CD4-positive, alpha-beta T cell treated with Interleukin-4 for 4 hours (primary cell): ENCODE measurements around the gene RPS6KB2.
A peak's percentile ranks its signal among the peaks of the same experiment; 100 is the strongest.
"Not testable (repeated sequence)": the region's sequence is repeated elsewhere in the genome, so short reads cannot be mapped to it uniquely, and the experiment has no call there.

Source experiments
- DNase-seq: peaks from one replicate; pipeline ENCODE4 v3.0.0-alpha.2; 2020

RPS6KB2 gene

DNA sequence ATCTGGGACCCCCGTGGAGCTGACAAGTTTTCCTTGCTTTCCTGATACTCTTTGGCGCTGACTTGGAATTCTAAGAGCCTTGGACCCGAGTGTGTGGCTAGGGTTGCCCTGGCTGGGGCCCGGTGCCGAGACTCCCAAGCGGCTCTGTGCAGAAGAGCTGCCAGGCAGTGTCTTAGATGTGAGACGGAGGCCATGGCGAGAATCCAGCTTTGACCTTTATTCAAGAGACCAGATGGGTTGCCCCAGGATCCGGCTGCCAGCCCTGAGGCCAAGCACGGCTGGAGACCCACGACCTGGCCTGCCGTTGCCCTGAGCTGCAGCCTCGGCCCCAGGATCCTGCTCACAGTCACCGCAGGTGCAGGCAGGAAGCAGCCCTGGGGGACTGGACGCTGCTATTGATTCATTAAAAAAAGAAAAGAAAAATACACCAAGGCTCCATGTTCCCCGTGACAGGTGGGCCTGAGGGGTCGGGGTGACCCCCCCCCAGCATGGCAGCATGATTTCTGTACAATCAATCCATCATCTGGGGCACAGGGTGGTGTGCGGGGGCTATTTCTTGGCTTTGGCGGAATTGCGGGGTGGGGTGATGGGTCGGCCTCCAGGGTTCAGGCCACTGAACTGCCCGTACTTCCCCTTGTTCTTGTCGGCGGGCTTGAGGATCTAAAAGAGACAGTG, 30.2 kb upstream of the RPS6KB2 start:
- DNase-seq = no peak

DNA sequence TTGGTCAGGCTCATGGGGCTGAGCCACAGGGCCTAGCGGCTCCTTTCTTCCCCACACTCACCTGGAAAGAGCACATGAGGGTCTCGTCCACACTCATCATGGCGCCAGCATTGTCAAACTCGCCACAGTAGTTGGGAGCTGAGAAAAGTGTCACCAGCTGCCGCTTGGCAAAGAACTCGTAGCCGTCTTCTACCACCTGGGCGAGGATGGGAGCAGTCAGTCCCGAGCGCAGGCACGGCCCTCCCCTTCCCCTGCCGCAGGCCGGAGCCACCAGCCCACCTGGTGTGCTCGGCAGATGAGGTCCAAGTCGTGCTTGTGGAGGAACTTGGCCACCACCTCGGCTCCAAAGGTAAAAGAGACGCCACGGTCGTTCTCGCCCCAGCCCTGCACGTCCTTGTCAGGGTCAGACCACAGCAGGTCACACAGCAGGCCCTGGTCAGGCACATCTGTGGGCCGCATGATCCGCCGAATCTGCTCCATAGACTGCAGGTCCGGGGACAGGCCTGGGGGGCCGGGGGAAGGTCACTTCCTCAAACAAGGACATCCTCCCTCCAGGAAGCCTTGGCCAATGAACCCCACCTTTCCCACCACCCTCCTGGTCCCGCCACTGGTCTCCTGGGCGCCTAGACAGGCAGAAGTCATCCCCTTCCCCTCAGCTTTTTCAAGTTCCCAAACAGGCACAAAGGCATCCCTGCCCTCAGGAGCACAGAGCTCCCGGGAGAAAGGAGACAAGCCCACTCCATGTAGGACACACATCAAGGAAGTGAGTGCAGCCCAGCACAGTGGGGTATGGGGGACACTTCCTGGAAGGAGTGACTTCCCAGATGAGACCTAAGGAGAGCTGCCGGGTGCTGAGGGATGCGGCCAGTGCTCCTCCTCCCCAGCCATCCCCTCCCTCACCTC, 29.4 kb upstream of the RPS6KB2 start:
- no peak for DNase-seq

DNA sequence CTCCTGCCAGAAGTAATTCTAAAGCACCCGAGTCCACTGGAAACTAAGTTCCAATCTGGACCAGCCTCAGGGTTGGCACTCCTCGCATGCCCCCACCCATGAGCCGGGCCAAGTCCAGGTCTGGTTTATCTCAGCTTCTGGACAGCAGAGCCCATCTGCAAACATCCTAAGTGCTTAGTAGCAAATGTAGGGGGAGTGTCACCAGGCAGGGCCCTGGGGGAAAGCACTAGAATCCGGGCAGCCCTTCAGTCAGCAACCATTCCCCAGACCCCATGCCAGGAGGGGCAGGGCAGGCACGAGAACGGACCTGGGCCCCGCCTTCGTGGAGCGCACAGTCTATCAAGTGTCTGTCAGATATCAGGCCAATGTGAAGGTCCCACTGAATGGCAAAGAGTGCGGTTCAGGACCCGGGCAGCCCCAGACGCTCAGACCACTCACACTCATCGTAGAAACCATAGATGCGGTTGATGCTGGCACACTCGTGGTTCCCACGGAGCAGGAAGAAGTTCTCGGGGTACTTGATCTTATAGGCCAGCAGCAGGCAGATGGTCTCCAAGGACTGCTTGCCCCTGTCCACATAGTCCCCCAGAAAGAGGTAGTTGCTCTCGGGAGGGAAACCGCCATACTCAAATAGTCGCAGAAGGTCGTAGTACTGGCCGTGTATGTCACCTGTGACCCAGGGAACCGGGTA, 27.9 kb upstream of the RPS6KB2 start:
- DNase-seq = no peak

DNA sequence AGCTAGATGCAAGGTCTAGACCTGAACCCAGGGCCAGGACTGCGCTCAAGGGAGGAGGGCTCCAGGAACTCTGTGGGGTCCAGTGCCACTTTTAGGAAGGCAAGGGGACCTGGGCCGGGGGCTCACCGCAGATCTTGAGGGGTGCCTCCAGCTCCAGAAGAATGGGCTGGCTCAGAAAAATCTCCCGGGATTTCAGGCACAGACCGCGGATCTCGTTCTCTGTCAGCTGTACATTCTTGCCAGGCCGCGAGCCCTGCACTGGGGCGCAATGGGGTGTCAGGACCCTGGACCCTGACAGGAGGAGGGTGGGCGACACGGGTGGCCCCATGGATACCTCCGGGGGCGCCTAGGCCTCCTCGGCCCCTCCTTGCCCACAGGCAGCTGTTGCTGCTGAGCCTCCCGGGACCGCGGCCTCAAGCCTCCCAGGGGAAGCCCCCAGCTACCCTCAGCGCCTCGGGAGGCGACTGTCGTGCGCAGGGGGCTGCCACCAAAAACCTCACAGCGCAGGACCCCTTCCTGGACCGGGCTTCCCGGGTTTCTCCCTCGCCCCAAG, 27.3 kb upstream of the RPS6KB2 start:
- DNase-seq = no peak

DNA sequence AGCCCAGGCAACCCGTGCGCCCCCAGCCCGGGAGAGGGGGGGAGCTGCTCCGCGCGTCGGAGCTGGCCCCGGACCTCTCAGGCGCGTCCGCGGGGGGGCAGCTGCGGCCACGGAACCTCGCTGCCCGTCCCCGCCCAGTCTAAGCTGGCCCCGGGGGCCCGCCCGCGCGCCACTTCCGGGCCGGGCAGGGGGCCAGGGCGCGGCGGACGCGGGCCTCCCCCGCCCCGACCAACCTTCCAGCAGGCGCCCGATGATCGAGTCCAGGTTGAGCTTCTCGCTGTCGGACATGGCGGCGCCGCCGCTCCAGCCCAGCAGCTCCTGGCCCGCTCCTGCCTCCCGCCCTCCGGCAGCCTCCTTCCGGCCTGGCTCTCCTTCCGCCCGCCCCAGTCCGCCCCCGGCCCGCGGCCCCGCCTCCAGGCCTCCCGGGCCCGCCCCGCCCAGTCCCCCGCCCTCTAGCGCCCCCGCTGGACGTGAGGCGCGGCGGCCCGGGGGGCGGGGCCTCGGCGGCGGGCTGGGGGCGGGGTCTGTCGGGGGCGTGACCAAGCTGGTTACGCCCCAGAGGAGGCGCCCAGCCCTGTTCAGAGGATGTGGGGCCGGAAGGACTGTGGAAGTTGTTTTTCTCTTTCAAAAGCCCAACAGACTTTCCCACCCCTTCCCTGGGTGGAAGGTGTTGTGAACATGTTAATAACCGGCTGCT, 26.7 kb upstream of the RPS6KB2 start, which contains the start of gene PPP1CA:
TSS of gene PPP1CA (minus strand) at position 364 of the 697 bp plus-strand sequence. CDS start at position 288, 76 bp downstream.
- DNase-seq = peak; percentile 86

DNA sequence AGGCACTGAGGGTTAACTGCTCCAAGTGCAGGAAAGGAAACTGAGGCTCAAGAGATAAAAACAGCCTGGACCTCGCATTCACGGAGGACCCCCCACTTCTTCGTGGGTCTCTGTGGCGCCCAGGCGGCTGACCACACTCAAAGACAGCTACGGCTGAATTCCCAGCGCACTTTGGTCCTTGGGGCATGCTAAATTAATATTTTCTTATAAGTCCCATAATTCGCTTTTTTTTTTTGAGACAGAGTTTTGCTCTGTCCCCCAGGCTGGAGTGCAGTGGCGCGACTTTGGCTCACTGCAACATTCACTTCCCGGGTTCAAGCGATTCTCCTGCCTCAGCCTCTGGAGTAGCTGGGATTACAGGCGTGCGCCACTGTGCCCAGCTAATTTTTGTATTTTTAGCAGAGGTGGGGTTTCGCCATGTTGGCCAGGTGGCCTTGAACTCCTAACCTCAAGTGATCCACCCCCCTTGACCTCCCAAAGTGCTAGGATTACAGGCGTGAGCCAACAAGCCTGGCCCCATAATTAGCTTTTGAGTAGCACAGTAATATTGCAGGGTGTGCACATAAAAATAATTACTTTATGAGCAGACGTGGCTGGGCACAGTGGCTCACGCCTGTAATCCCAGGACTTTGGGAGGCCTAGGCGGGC, 26.0 kb upstream of the RPS6KB2 start:
- DNase-seq = not testable (repeated sequence)

DNA sequence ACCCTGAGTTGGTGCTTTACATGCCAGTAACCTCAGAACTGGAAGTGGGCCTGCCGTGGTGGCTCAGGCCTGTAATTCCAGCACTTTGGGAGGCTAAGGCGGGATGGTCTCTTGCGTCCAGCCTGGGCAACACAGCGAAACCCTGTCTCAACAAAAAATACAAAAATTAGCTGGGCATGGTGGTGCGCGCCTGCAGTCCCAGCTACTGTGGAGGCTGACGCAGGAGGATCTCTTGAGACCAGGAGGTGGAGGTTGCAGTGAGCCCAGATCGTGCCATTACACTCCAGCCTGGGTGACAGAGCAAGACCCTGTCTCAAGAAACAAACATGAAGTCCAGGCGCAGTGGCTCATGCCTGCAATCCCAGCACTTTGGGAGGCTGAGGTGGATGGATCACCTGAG, 25.2 kb upstream of the RPS6KB2 start:
- not testable (repeated sequence) for DNase-seq

DNA sequence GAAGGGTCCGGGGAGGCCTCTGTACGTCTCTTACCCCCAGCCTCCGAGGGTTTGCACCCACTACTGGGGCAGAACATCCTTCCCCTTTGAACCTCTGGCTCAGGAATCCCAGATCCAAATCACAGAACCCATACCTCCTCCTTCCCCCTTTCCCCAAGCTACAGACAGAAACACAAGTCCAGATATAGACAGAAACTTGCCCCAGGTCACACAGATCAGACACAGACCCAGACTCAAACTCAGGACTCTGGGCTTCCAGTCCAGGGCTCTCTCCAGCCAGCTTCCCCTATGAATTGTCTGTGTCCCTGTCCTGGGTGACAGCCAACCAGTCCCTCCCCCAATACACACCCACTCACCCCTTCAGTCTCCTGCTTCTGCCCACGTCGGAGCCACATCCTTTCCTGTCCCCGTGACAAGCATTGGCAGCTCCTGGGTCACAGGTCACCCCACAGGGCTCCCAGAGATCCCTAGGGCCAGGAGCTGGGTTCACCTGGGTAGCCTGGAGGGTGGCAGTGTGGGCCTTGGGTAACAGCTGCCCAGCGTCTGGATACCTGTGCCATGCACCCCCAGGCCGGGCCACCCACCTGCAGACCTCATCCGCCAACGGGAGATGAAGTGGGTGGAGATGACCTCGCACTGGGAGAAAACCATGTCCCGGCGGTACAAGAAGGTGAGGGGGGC, 23.6 kb upstream of the RPS6KB2 start:
- peak; percentile 60 for DNase-seq

DNA sequence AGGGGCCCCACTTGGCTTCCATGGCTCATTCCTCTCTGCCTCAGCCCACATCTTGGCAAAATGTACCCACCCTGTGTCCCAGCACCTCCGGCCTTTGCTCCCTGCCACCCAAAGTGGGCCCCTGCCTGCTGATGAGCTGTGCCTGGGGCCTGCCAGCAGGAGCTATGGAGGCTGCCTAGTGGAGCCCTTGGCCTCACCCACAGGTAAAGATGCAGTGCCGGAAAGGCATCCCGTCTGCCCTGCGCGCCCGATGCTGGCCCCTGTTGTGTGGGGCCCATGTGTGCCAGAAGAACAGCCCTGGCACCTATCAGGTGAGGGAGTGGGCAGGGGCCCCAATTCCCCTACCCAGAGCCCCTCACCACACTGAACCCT, 23.1 kb upstream of the RPS6KB2 start:
- DNase-seq = no peak

DNA sequence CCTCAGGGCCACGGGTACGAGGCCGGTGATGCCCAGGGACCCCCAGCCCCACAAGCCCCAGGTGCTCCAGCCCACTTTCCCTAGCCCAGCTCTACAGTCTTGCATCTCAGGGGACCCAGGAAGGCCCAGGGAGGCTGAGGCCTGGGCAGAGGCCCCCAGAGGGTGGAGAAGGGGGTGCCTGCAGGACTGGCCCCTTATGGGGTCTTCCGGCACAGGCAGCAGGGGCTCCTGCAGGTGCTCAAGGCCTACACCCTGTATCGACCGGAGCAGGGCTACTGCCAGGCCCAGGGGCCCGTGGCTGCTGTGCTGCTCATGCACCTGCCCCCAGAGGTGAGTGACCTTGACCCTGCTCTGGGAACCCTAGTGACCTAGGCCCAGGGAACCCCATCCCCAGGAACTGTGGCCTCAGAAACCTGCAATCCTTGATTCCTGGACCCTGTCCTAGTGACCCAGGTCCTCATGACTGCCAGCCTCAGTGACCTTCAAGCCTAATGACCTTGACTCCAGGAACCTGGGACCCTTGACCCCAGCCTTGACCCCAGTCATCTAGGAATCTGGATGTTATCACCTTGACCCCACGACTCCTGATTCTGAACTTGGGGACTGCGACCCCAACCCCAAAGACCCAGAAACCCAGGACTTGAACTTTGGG, 22.5 kb upstream of the RPS6KB2 start:
- DNase-seq = no peak

DNA sequence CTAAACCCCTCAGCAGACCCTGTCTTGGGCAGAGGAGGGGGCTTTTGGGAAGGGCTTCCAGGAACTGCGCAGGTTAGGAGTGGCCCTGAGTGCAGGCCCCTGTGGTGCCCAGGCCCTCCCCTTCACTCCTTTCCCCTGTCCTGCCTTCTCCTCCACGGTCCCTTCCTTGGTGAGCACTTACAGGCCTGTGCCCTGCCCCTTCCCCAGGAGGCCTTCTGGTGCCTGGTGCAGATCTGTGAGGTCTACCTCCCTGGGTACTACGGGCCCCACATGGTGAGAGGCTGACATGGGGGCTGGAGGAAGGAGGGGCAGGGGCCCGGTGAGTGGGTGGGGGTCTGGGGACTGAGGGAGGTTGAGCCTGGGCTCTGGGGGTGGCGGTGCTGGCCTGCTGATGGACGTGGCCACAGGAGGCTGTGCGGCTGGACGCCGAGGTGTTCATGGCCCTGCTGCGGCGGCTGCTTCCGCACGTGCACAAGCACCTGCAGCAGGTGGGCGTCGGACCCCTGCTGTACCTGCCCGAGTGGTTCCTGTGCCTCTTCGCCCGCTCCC, 21.8 kb upstream of the RPS6KB2 start:
- no peak for DNase-seq

DNA sequence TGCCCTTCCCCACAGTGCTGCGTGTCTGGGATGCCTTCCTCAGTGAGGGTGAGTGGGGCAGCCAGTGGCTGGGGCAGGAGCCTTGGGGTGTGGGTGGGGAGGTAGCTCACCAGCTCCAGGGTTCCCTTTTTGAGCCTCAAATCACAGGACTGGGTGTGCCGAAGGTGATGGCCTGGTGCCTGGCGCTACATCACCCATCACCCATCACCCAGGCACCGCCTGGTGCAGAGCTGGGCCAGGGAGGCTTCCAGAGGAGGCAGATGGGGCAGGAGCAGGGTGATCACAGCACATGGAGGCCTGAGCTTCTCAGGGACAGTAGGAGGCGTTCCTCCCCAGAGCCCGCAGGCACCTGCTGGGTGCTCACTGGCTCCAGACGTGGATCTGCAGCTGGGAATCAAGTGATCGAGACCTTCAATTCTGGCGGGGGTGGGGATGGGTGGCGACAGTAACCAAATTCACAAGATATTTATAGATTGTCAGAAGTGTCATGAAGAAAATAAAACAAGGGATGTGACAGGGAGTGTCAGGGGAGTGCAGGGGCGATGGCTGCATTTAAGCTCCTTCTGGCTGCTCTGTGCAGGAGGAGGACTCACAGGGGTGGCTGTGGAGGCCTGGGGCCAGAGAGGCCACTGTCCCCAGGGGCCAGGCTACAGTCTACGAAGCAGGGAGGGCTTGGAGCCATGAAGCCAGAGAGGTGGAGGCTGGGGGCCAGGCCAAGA, 21.2 kb upstream of the RPS6KB2 start:
- no peak for DNase-seq

DNA sequence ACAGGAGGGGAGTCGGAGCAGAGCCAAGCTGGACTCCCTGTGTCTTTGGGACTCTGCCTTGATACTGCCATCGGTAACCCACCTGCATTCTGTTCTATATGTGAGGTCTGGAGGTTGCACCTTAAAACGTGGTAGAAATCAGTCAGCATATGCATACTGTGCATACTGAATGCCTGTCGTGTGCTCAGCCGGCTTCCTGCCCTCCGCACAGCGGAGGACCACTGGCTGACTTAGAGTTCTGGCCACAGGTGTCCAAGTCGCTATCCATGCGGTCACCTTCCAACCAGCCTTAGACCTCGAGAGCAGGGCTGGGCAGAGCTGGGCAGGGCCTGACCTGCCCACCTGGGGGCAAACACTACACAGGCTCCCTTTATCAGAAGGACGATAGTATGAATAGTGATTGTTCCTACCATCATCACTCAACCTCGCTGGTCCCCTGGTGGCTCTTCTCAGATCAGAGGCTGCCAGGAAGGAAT, 20.6 kb upstream of the RPS6KB2 start:
- no peak for DNase-seq

DNA sequence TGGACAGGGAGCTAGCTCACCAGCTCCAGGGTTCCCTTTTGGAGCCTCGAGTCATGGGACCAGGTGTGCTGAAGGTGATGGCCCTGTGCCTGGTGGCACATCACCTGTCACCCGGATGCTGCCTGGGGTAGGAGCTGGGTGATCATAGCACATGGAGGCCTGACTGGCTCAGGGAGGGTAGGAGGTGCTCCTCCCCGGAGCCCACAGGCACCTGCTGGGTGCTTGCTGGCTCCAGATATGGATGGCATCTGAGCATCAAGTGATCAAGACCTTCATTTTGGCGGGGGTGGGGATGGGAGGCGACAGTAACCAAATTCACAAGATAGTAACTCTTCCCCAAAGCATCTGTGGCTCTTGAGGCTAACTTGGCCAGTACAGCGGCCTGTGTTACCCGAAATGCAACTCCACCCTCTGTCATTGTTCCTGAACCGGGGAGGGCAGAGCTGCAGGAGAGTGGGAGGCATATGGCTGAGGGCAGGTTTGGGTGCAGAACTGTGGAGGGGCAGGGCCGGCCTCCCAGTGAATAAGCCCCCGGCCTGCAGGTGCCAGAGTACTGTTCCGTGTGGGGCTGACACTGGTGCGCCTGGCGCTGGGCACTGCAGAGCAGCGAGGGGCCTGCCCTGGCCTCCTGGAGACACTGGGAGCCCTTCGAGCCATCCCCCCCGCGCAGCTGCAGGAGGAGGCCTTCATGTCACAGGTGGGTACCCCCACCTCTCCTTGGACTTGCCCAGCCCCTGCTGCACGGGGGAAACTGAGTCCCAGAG, 19.7 kb upstream of the RPS6KB2 start:
- no peak for DNase-seq

DNA sequence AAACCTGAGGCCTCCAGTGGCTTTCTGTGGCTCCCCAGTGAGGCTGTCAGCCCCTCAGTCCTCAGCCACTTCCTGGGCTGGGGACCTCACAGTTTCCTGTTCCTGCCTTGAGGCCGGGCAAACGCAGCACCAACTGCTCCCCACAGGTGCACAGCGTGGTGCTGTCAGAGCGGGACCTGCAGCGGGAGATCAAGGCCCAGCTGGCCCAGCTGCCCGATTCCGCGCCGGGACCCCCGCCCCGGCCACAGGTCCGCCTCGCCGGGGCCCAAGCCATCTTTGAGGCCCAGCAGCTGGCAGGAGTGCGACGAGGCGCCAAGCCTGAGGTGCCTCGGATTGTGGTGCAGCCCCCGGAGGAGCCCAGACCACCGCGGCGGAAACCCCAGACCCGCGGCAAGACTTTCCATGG, 19.0 kb upstream of the RPS6KB2 start:
- peak; percentile 77 for DNase-seq

DNA sequence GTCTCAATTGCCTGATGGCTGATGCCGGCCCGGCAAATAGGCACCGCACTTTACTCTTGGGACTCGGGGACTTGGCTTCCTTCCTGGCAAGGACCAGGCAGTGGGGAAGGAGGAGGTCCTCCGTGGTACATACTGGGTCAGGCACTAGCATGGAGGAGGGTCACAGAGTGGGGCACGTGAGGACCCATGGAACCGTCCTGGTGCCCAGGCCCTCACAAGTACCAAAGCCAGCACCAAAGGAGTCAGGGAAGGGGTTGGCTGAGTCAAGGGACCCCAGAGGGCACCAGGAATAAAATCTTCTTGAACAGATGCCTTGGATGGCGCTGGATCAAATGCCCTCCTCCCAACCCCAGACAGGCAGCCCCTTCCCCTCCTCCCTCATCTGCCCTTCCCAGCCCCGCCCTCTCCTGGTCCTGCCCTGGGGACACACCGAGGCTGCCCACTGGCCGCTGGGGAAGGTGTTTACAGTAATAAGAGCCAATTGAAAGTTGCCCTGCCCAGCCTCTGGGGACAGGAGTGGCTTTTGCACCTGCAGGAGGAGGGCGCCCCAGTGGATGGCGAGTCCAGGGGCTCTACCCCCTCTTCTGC, 18.4 kb upstream of the RPS6KB2 start:
- DNase-seq = no peak

DNA sequence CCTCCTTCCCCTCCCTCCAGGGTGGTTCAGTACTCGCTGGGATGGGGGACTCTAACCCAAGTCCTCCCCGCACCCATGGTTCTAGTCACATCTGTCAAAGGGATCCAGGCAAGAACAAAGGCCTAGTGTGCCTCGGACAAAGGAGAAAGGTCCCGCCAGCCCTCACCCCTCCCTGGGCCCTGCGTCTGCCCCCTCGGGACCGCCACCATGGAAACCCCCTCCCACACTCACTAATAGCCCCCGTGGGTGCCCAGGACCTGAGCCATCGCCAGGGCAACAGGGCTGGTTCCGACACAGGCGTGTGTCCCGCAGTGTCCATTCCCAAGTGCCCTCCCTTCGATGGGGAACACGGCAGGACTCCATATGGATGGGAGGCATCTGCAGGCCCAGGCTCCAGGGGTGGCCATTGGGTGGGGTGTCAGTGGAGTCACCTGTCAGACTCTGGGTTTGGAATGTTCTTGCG, 17.9 kb upstream of the RPS6KB2 start:
- DNase-seq = no peak

DNA sequence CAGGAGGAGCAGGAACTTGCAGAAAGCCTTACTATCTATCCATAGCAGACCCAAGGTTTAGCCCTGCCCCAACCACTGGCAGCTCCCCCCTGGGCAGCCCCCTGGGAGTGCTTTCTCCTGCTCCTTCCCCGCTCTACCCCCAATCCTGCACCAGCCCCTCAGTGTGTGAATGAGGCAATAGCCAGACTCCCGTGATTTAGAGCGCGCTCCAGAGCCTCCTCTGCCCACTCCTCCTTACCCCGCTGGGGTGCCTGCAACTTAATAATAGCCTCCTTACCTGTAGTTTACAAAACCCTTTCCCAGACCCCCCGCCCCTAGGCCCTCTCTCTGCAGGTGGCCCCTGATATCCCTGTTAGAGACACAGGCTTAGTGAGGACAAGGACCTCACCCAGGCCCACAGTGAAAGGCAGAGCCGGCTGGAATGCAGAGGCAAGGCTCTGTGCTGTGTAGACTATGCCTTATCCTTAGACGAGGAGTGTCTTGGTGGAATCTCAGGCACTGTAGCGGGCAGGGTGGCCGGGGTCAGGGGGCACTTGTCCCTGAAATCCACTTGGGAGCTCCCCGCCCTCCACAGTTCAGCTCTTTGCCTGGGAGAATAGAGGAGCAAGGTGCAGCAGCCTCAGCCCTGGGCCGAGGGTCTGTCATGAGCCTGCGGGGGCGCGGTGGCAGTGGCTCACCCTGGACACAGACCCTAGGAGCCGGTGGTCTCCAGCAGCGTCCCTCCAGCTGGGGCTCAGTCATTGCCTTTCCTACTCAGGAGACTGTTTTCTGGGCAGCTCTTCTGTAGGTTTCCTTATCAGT, 17.1 kb upstream of the RPS6KB2 start:
- DNase-seq = no peak
